CD14-positive monocyte (primary cell): ENCODE results near the gene PCSK4. TPM values are rescaled to one million over a fixed set of nuclear protein-coding genes. Genes with fewer than 3 reads are reported as not detected.
"Not testable (repeated sequence)": the region's sequence is repeated elsewhere in the genome, so short reads cannot be mapped to it uniquely, and the experiment has no call there.

Experiments used
- DNase-seq, 3 donors: peaks; one replicate each; pipeline ENCODE4 v3.0.0-alpha.2; 2011 to 2022
- H2AFZ ChIP-seq: 2 replicates; pipeline ENCODE4 v1.6.0; 2012; ENCODE audit warnings: mild to moderate bottlenecking, low read depth, low read length, inconsistent platforms; ENCODE audit not compliant: insufficient read depth, poor library complexity, severe bottlenecking
- H3K27ac ChIP-seq, 2 donors: 1 replicate in 1 of 2; 2 replicates in 1 of 2; pipeline ENCODE4 v1.5.1; 2012 to 2013; ENCODE audit warnings: low read length in 2 of 2, control low read depth in 1 of 2, inconsistent platforms in 1 of 2, low read depth in 1 of 2, mild to moderate bottlenecking in 1 of 2
- H3K27me3 ChIP-seq, 2 donors: one replicate each; pipeline versions ENCODE4 v1.6.0 to v1.6.1; 2011 to 2013; ENCODE audit warnings: low read length in 2 of 2; ENCODE audit not compliant: control insufficient read depth in 2 of 2, insufficient read depth in 2 of 2
- H3K36me3 ChIP-seq, 2 donors: replicated peaks in 1 of 2; 1 replicate in 1 of 2; 2 replicates in 1 of 2; pipeline versions ENCODE4 v1.5.1 to v1.6.1; 2012 to 2013; ENCODE audit warnings: low read length in 2 of 2, control low read depth in 1 of 2, inconsistent platforms in 1 of 2, mild to moderate bottlenecking in 1 of 2; ENCODE audit not compliant: insufficient read depth in 2 of 2, control insufficient read depth in 1 of 2
- H3K4me1 ChIP-seq, 2 donors: 1 replicate in 1 of 2; 2 replicates in 1 of 2; pipeline versions ENCODE4 v1.5.1 to v1.6.1; 2012 to 2013; ENCODE audit warnings: low read length in 2 of 2, control low read depth in 1 of 2, inconsistent platforms in 1 of 2, mild to moderate bottlenecking in 1 of 2, moderate library complexity in 1 of 2; ENCODE audit not compliant: insufficient read depth in 2 of 2, control insufficient read depth in 1 of 2
- H3K4me2 ChIP-seq: replicated peaks from 2 replicates; pipeline ENCODE3; 2012; ENCODE audit warnings: low read length, moderate library complexity, mild to moderate bottlenecking; ENCODE audit not compliant: poor library complexity, severe bottlenecking; ENCODE audit errors: extremely low read depth
- H3K4me3 ChIP-seq, 3 experiments: fragments of 200-600 bp in 1 of 3; sonication (generic) in 1 of 3; replicated peaks in 1 of 3; 1 replicate in 2 of 3; 2 replicates in 1 of 3; pipeline ENCODE4 v1.5.1; 2011 to 2013; ENCODE audit warnings: low read length in 3 of 3, mild to moderate bottlenecking in 3 of 3, control low read depth in 2 of 3, low read depth in 2 of 3, inconsistent platforms in 1 of 3, moderate library complexity in 1 of 3
- H3K79me2 ChIP-seq: 2 replicates; pipeline ENCODE4 v1.6.0; 2012; ENCODE audit warnings: mild to moderate bottlenecking, control low read depth, inconsistent platforms, low read length, moderate library complexity; ENCODE audit not compliant: insufficient read depth
- H3K9ac ChIP-seq: 2 replicates; pipeline ENCODE4 v1.6.0; 2017; ENCODE audit warnings: low read length, mild to moderate bottlenecking; ENCODE audit not compliant: insufficient read depth, poor library complexity, severe bottlenecking
- H3K9me3 ChIP-seq, 2 donors: replicated peaks in 1 of 2; 1 replicate in 1 of 2; 2 replicates in 1 of 2; pipeline versions ENCODE4 v1.5.1 to v1.6.1; 2012 to 2013; ENCODE audit warnings: low read length in 2 of 2, control low read depth in 1 of 2; ENCODE audit not compliant: control insufficient read depth in 1 of 2, insufficient read depth in 1 of 2
- H4K20me1 ChIP-seq: 2 replicates; pipeline ENCODE4 v1.6.0; 2012; ENCODE audit warnings: mild to moderate bottlenecking, low read length, control low read depth, moderate library complexity; ENCODE audit not compliant: insufficient read depth
- H3K27ac Mint-ChIP-seq, 7 donors: one replicate each; pipeline ENCODE4 v1.8.0; 2020; ENCODE audit warnings: mild to moderate bottlenecking in 7 of 7, mixed read lengths in 7 of 7, moderate library complexity in 6 of 7, inconsistent platforms in 2 of 7
- H3K27me3 Mint-ChIP-seq, 3 donors: one replicate each; pipeline ENCODE4 v1.8.0; 2021 to 2022; ENCODE audit warnings: low read depth in 3 of 3, mild to moderate bottlenecking in 3 of 3, mixed read lengths in 3 of 3, moderate library complexity in 3 of 3, inconsistent platforms in 1 of 3
- H3K36me3 Mint-ChIP-seq, 2 donors: one replicate each; pipeline ENCODE4 v1.8.0; 2020; ENCODE audit warnings: mixed read lengths in 2 of 2, inconsistent platforms in 1 of 2, mild to moderate bottlenecking in 1 of 2
- H3K4me1 Mint-ChIP-seq: one replicate; pipeline ENCODE4 v1.8.0; 2020; ENCODE audit warnings: mild to moderate bottlenecking, mixed read lengths
- H3K4me3 Mint-ChIP-seq, 2 donors: one replicate each; pipeline ENCODE4 v1.8.0; 2020; ENCODE audit warnings: mild to moderate bottlenecking in 2 of 2, mixed read lengths in 2 of 2, moderate library complexity in 1 of 2
- H3K9me3 Mint-ChIP-seq, 7 donors: one replicate each; pipeline ENCODE4 v1.8.0; 2020 to 2022; ENCODE audit warnings: mixed read lengths in 7 of 7, mild to moderate bottlenecking in 6 of 7, moderate library complexity in 6 of 7, inconsistent platforms in 2 of 7
- CTCF ChIP-seq: fragments of 200-600 bp; IDR thresholded peaks from one replicate; pipeline ENCODE4 v1.8.0; 2022; ENCODE audit warnings: antibody characterized with exemption, mild to moderate bottlenecking
- WGBS: methylation state at CpG from one replicate; pipeline ENCODE4 v1.1.5; 2013; ENCODE audit warnings: missing lambda C conversion rate; ENCODE audit not compliant: insufficient coverage; 5-methylcytosine and 5-hydroxymethylcytosine counted together
- intact Hi-C, 2 donors: fragments of 100-400 bp; cut with micrococcal nuclease; formaldehyde crosslinking; loops; one replicate each; pipeline versions ENCODE4 v1.15.0 to v1.15.1; 2023
- polyA minus RNA-seq: library from RNA; depleted of rRNA, polyadenylated mRNA; stranded (reverse); fragments of >200 nt; gene quantifications from 2 replicates; pipeline ENCODE4 v1.2.3, GENCODE V29; 2012
- polyA plus RNA-seq, 3 donors: library from polyadenylated mRNA; depleted of rRNA in 1 of 3; unstranded in 2 of 3; stranded (reverse) in 1 of 3; fragments of 300-500 nt in 2 of 3; fragments of >200 nt in 1 of 3; fragmentation: Illumina TruSeq in 2 of 3; gene quantifications; 1 replicate in 2 of 3; 2 replicates in 1 of 3; pipeline ENCODE4 v1.2.3, GENCODE V29; 2012 to 2021
- total RNA-seq, 12 experiments: library from RNA in 1 of 12; stranded (reverse) in 1 of 12; fragments of 120-200 nt in 1 of 12; gene quantifications; one replicate each; pipeline ENCODE4 v1.2.4 and lab custom pipeline; 2013 to 2026; ENCODE audit warnings: mixed read lengths in 6 of 12, inconsistent platforms in 1 of 12

Gene PCSK4
- total RNA-seq (2013) = 0.46 TPM
- 1 to 10 TPM in 1 of 3 donors, under 1 TPM in 1, not detected in 1; 0.34 to 1.0 TPM for polyA plus RNA-seq
- 0.28 TPM in 1 of 2 replicates, not detected in the other for polyA minus RNA-seq
- total RNA-seq (lab: John Stamatoyannopoulos, UW) = 0.08 to 0.43 (median 0.31) reads per million in 11 experiments

- H3K4me3 ChIP-seq = peak within 1 kb of the TSS; percentile 36 to 81 (median 54)
- H3K4me1 Mint-ChIP-seq = peaks cover 20% of the 10 kb centered on the region
- H3K9me3 Mint-ChIP-seq = peaks cover 0 to 6% (median 0%) of the 10 kb centered on the region in 7 donors
- H3K27ac Mint-ChIP-seq = peak within 1 kb of the TSS; percentile 79 to 96 (median 92)
- H3K36me3 ChIP-seq = no peaks in the 10 kb centered on the region
- H4K20me1 ChIP-seq = no peaks in the 10 kb centered on the region
- peak within 1 kb of the TSS; percentile 56 for H3K9ac ChIP-seq
- peak; percentile 95 to 98 (median 98) for DNase-seq
- peak within 1 kb of the TSS; percentile 91 for H2AFZ ChIP-seq
- H3K9me3 ChIP-seq = no peaks in the 10 kb centered on the region
- no peaks in the 10 kb centered on the region for H3K79me2 ChIP-seq
- TF ChIP-seq CTCF = no peak
- H3K27me3 Mint-ChIP-seq = peaks cover 9 to 29% (median 27%) of the 10 kb centered on the region in 3 donors
- H3K4me1 ChIP-seq = peaks cover 18 to 35% of the 10 kb centered on the region in 2 donors
- peak within 1 kb of the TSS; percentile 86 to 93 for H3K4me3 Mint-ChIP-seq
- H3K27ac ChIP-seq = peak within 1 kb of the TSS in 1 of 2 donors; percentile 17
- H3K36me3 Mint-ChIP-seq = no peaks in the 10 kb centered on the region
- WGBS = 0% methylated on average over 70 of the region's 74 CpGs
- intact Hi-C loops = loop anchor here in 1 of 2 donors (5.0 kb wide), 1 partner anchor 77 kb away; the partner anchor contains the start of gene MEX3D
- peak within 1 kb of the TSS; percentile 94 for H3K4me2 ChIP-seq
- H3K27me3 ChIP-seq = peaks cover 0 to 21% of the 10 kb centered on the region in 2 donors
Observed at GRCh38 chr19:1490311-1491113, at the start of gene PCSK4. Gene PCSK4 (minus strand): TSS chr19:1490350. CDS start chr19:1490346, 4 bp downstream.

GRCh38 chr19:1539749-1540148 lies 49.6 kb upstream of the PCSK4 start:
- H3K4me2 ChIP-seq, DNase-seq, H3K27ac ChIP-seq, H3K4me1 ChIP-seq, H3K4me1 Mint-ChIP-seq, H3K9ac ChIP-seq, H3K9me3 ChIP-seq, H3K27me3 ChIP-seq, H3K36me3 ChIP-seq, H3K36me3 Mint-ChIP-seq, intact Hi-C loops, H3K4me3 ChIP-seq, H3K79me2 ChIP-seq, H3K27ac Mint-ChIP-seq, H4K20me1 ChIP-seq, H2AFZ ChIP-seq: not testable (repeated sequence)
- Mint-ChIP-seq H3K9me3 (peaks cover 0 to 11% (median 4%) of the 10 kb centered on the region in 7 donors), H3K4me3 (peak overlapping the region in 1 of 2 donors; percentile 73), H3K27me3 (peaks cover 26 to 49% (median 28%) of the 10 kb centered on the region in 3 donors)
- WGBS = 91% methylated on average over 6 of the region's 11 CpGs
